Measurements from ENCODE around the gene ADCYAP1R1.
"Not testable (repeated sequence)": the region's sequence is repeated elsewhere in the genome, so short reads cannot be mapped to it uniquely, and the experiment has no call there.

ADCYAP1R1 gene

DNA sequence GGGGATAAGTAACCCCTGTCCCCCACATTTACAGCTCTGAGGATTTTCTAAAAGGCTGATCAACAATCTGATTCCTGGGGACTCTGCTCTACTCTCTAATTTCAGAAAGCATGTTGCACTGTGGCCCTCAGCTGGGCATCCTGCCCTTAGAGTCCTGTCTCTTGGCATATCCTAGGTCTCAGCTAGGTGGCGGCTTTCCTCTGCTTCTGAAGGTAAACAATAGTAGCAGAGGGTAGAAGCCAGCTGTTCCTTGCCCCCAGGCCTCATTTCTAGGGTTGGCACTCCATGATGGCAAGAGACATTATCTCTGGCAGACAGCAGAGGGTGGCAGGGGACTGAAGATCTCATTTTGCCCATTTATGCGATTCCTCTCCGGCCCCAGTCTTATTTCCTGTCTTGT lies 77.0 kb downstream of the ADCYAP1R1 start:
- FAIRE-seq (no peak), DNase-seq (ENCODE audit: insufficient read length, low spot score) (no peak)
- TF ChIP-seq POU2F2 (IDR thresholded peaks at IDR 0.05; ENCODE audit: low read depth, low read length) (no peak), TAF1 (IDR thresholded peaks at IDR 0.05; ENCODE audit: low read depth, low read length) (no peak), PAX5 (IDR thresholded peaks at IDR 0.05; ENCODE audit: insufficient read depth, low read length, severe bottlenecking) (no peak), SPI1 (IDR thresholded peaks at IDR 0.05; ENCODE audit: low read depth, low read length) (no peak), POLR2A (IDR thresholded peaks at IDR 0.05; ENCODE audit: low read depth, low read length) (no peak), POLR2AphosphoS5 (IDR thresholded peaks at IDR 0.05; ENCODE audit: low read depth, low read length) (no peak)

DNA sequence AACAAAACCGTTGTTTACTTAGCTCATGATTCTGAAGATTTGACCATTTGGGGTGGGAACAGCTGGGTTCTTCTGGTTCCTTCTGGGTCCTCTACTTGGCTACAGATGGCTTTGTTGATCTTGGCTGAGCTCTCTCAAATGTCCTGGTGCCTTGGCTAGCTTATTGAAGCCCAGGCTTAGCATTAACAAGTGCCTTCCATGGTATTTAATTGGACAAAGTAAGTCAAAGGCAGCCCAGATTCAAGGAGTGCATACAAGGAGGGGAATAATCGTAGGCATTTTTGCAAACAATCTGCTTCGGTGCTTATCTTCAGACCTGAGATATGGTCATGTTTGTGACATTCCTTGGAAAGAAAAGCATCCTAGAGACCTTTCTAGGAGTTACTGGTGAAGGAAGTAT lies 81.4 kb downstream of the ADCYAP1R1 start:
- DNase-seq (ENCODE audit: insufficient read length, low spot score) (no peak), FAIRE-seq (no peak)
- TF ChIP-seq POLR2AphosphoS5 (IDR thresholded peaks at IDR 0.05; ENCODE audit: low read depth, low read length) (no peak), POLR2A (IDR thresholded peaks at IDR 0.05; ENCODE audit: low read depth, low read length) (no peak), PAX5 (IDR thresholded peaks at IDR 0.05; ENCODE audit: insufficient read depth, low read length, severe bottlenecking) (no peak), POU2F2 (IDR thresholded peaks at IDR 0.05; ENCODE audit: low read depth, low read length) (no peak), TAF1 (IDR thresholded peaks at IDR 0.05; ENCODE audit: low read depth, low read length) (no peak), SPI1 (IDR thresholded peaks at IDR 0.05; ENCODE audit: low read depth, low read length) (no peak)

DNA sequence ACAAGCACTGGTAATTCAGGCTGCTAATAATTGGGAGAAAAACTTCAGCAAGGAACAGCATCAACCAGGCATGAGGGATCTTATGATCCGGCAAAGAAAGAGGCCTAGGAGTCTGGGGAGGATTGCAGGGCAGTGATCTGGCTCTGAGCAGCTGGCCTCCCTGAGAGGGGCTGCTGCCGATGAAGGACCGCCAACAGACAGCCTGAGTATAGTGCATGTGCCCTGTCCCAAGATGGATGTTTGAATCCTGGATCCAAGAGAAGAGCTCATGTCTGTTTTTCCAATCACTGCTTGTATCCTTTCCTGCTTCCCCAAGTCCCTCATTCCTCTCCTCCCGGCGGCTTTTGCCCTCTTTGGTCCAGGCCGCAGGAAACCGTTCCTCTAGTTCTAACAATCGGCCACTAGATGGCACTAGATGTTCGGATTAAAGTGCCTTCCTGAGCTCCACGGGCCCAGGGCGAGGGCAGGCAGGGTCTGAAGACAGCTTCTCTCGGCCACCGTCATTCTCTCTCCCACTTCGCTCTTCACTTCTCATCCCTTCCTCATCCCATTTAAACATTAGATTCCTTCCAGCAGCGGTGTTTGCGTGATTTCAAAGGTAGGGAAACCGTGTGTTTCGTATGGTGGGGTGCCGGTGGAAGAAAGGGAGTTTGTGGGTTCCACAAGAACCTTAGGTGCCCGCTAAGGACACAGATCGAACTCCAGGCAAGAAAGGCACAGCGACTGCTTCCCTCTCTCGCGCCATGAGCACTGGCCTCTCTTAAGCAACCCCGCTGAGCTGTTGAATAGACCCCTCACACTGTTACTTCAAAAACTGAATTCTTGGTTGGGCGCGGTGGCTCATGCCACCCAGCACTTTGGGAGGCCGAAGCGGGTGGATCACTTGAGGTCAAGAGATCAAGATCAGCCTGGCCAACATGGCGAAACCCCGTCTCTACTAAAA lies 82.4 kb downstream of the ADCYAP1R1 start:
- TF ChIP-seq POU2F2 (IDR thresholded peaks at IDR 0.05; ENCODE audit: low read depth, low read length) (no peak), SPI1 (IDR thresholded peaks at IDR 0.05; ENCODE audit: low read depth, low read length) (no peak), PAX5 (IDR thresholded peaks at IDR 0.05; ENCODE audit: insufficient read depth, low read length, severe bottlenecking) (no peak), POLR2AphosphoS5 (IDR thresholded peaks at IDR 0.05; ENCODE audit: low read depth, low read length) (no peak), POLR2A (IDR thresholded peaks at IDR 0.05; ENCODE audit: low read depth, low read length) (no peak), TAF1 (IDR thresholded peaks at IDR 0.05; ENCODE audit: low read depth, low read length) (no peak)
- DNase-seq (ENCODE audit: insufficient read length, low spot score), result peak; percentile 50
- peak; percentile 91 for FAIRE-seq

DNA sequence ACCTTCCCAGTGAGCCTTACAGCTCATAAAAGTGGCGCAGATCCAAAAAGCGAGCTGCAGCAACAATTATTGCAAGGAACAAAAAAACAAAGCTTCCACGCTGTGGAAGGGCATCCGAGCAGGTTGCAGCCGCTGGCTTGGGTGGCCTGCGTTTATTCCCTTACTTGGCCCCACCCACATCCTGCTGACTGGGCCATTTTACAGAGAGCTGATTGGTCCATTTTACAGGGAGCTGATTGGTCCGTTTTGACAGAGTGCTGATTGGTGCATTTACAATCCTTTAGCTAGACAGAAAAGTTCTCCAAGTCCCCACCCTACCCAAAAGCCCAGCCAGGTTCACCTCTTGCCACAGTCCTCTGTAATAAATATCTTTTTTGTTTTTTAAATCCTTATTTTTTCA lies 85.1 kb downstream of the ADCYAP1R1 start:
- FAIRE-seq, result no peak
- DNase-seq (ENCODE audit: insufficient read length, low spot score), result no peak
- TF ChIP-seq POU2F2 (IDR thresholded peaks at IDR 0.05; ENCODE audit: low read depth, low read length) (no peak), POLR2AphosphoS5 (IDR thresholded peaks at IDR 0.05; ENCODE audit: low read depth, low read length) (no peak), SPI1 (IDR thresholded peaks at IDR 0.05; ENCODE audit: low read depth, low read length) (no peak), POLR2A (IDR thresholded peaks at IDR 0.05; ENCODE audit: low read depth, low read length) (no peak), TAF1 (IDR thresholded peaks at IDR 0.05; ENCODE audit: low read depth, low read length) (no peak), PAX5 (IDR thresholded peaks at IDR 0.05; ENCODE audit: insufficient read depth, low read length, severe bottlenecking) (no peak)

DNA sequence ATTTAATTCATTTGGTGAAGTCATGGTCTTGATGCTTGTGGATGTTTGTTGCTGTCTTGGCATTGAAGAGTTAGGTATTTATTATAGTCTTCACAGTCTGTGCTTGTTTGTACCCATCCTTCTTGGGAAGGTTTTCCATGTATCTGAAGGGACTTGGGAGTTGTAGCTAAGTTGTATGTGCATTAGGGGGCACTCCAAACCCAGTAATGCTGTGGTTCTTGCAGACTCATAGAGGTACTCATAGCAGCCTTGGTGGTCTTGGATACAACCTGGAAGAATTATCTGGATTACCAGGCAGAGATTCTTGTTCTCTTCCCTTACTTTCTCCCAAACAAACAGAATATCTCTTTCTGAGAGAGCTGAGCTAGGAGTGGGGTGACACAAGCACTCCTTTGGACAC lies 93.2 kb downstream of the ADCYAP1R1 start:
- DNase-seq (ENCODE audit: insufficient read length, low spot score), result no peak
- no peak for TF ChIP-seq POU2F2 (IDR thresholded peaks at IDR 0.05; ENCODE audit: low read depth, low read length)
- no peak for TF ChIP-seq TAF1 (IDR thresholded peaks at IDR 0.05; ENCODE audit: low read depth, low read length)
- no peak for TF ChIP-seq POLR2A (IDR thresholded peaks at IDR 0.05; ENCODE audit: low read depth, low read length)
- TF ChIP-seq SPI1 (IDR thresholded peaks at IDR 0.05; ENCODE audit: low read depth, low read length), result no peak
- TF ChIP-seq POLR2AphosphoS5 (IDR thresholded peaks at IDR 0.05; ENCODE audit: low read depth, low read length), result no peak
- no peak for TF ChIP-seq PAX5 (IDR thresholded peaks at IDR 0.05; ENCODE audit: insufficient read depth, low read length, severe bottlenecking)
- no peak for FAIRE-seq

DNA sequence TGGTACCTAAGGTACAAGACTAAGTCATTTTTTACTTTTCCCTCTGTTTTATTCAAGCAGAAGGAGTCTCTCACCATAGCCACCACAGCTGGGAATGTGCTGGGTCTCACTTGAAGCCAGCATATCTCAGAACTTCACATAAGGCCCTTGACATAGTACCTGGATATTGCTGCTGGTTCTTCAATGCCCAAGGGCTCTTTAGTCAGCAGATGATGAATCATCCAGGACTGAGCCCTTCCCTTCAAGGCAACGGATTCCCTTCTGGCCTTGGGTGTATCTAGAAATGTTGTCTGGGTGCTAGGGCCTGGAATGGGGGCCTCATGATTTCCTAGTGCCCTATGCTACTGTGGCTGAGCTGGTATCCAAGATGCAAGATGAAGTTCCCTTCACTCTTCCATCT lies 93.9 kb downstream of the ADCYAP1R1 start:
- TF ChIP-seq POLR2AphosphoS5 (IDR thresholded peaks at IDR 0.05; ENCODE audit: low read depth, low read length), result no peak
- no peak for TF ChIP-seq TAF1 (IDR thresholded peaks at IDR 0.05; ENCODE audit: low read depth, low read length)
- TF ChIP-seq POLR2A (IDR thresholded peaks at IDR 0.05; ENCODE audit: low read depth, low read length), result no peak
- TF ChIP-seq POU2F2 (IDR thresholded peaks at IDR 0.05; ENCODE audit: low read depth, low read length), result no peak
- TF ChIP-seq SPI1 (IDR thresholded peaks at IDR 0.05; ENCODE audit: low read depth, low read length), result no peak
- no peak for TF ChIP-seq PAX5 (IDR thresholded peaks at IDR 0.05; ENCODE audit: insufficient read depth, low read length, severe bottlenecking)
- FAIRE-seq (no peak), DNase-seq (ENCODE audit: insufficient read length, low spot score) (no peak)

DNA sequence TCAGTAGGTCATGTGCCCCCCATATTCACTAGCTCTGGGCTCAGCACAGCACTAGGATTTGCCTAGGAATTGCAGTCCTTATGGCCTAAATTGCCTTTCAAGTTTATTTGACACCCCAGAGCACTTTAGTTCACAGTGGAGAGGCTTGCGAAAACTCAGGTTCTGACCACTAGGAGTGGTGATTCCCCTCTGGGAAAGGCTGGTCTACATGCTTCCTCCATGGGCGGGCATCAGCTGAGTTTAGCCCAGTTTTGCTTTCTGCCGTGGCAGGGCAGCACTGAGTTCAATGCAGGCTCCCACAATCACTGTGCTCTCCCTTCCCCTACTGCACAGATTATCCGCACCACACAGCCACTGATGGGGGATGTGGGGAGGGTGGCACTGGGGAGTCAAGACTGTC lies 94.4 kb downstream of the ADCYAP1R1 start:
- TF ChIP-seq POU2F2 (IDR thresholded peaks at IDR 0.05; ENCODE audit: low read depth, low read length) (no peak), PAX5 (IDR thresholded peaks at IDR 0.05; ENCODE audit: insufficient read depth, low read length, severe bottlenecking) (no peak), POLR2AphosphoS5 (IDR thresholded peaks at IDR 0.05; ENCODE audit: low read depth, low read length) (no peak), TAF1 (IDR thresholded peaks at IDR 0.05; ENCODE audit: low read depth, low read length) (no peak), POLR2A (IDR thresholded peaks at IDR 0.05; ENCODE audit: low read depth, low read length) (no peak), SPI1 (IDR thresholded peaks at IDR 0.05; ENCODE audit: low read depth, low read length) (no peak)
- DNase-seq (ENCODE audit: insufficient read length, low spot score), result no peak
- no peak for FAIRE-seq

DNA sequence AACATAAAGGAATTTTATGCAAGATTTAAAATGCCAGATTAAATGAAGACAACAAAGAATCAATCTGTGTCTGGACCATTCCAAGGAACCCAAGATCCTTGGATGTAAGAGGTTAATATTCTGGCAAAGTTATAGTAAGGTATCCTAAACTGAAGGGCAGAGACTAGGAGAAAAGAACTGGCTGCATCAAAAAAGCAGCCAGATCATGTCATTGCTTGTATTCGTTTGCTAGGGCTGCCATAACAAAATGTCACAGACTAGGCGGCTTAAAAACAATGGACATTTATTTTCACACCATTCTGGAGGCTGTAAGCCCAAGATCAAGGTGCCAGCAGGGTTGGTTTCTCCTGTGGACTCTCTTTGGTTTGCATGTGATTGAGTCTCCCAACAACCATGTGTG lies 99.7 kb downstream of the ADCYAP1R1 start:
- TF ChIP-seq PAX5 (IDR thresholded peaks at IDR 0.05; ENCODE audit: insufficient read depth, low read length, severe bottlenecking) (no peak), SPI1 (IDR thresholded peaks at IDR 0.05; ENCODE audit: low read depth, low read length) (no peak), POLR2A (IDR thresholded peaks at IDR 0.05; ENCODE audit: low read depth, low read length) (no peak), TAF1 (IDR thresholded peaks at IDR 0.05; ENCODE audit: low read depth, low read length) (no peak), POLR2AphosphoS5 (IDR thresholded peaks at IDR 0.05; ENCODE audit: low read depth, low read length) (no peak), POU2F2 (IDR thresholded peaks at IDR 0.05; ENCODE audit: low read depth, low read length) (no peak)

DNA sequence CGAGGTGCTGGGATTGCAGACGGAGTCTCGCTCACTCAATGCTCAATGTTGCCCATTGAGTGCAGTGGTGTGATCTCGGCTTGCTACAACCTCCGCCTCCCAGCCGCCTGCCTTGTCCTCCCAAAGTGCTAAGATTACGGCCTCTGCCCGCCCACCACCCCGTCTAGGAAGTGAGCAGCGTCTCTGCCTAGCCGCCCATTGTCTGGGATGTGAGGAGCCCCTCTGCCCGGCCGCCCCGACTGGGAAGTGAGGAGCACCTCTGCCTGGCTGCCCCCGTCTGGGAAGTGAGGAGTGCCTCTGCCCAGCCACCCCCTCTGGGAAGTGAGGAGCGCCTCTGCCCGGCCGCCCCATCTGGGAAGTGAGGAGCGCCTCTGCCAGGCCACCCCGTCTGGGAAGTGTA lies 101.2 kb downstream of the ADCYAP1R1 start:
- not testable (repeated sequence) for FAIRE-seq; DNase-seq (ENCODE audit: insufficient read length, low spot score)

More for the DNA sequence above, 99.7 kb downstream of the ADCYAP1R1 start:
- no peak for FAIRE-seq
- no peak for DNase-seq (ENCODE audit: insufficient read length, low spot score)
